ENCODE measurements around the gene IQSEC1. TPM values are rescaled to one million over a fixed set of nuclear protein-coding genes. Genes with fewer than 3 reads are reported as not detected.

IQSEC1 gene
- total RNA-seq, 2 donors from 2014 or later = 22.7 to 24.5 TPM

DNA sequence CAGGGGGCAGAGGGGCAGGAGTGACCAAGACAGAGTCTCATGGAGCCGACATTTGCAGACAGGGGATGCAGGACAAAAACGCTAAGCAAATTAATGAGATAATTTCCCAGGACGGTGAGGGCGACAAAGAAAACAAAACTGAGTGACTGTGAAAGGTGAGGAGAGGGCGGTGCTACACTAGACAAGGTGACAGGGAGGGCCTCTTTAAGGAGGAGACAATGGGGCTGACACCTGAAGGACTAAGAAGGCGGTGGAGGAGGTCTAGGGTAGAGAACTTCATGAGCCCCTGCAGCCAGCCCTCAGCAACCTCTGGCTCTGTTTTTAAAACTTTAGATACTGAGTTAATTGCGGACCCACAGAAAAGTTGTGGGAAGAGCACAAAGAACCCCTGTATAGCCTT is 41.6 kb downstream of the IQSEC1 start:
- no peaks in the 10 kb centered on the region for H3K27me3 Mint-ChIP-seq (ENCODE audit: insufficient read depth)
- no peak overlapping the region for H3K4me3 ChIP-seq (ENCODE audit: low read length)
- H3K36me3 ChIP-seq (ENCODE audit: control insufficient read depth, insufficient read depth, low read length) = no peaks in the 10 kb centered on the region
- WGBS, 2 experiments (ENCODE audit: insufficient coverage in 1 of 2, insufficient read length in 1 of 2) = 68 to 69% methylated on average over 7 of the region's 7 CpGs
- H3K4me3 Mint-ChIP-seq = no peak overlapping the region
- peak overlapping the region; percentile 10 for H3K27ac Mint-ChIP-seq
- TF ChIP-seq, protein P1, sequence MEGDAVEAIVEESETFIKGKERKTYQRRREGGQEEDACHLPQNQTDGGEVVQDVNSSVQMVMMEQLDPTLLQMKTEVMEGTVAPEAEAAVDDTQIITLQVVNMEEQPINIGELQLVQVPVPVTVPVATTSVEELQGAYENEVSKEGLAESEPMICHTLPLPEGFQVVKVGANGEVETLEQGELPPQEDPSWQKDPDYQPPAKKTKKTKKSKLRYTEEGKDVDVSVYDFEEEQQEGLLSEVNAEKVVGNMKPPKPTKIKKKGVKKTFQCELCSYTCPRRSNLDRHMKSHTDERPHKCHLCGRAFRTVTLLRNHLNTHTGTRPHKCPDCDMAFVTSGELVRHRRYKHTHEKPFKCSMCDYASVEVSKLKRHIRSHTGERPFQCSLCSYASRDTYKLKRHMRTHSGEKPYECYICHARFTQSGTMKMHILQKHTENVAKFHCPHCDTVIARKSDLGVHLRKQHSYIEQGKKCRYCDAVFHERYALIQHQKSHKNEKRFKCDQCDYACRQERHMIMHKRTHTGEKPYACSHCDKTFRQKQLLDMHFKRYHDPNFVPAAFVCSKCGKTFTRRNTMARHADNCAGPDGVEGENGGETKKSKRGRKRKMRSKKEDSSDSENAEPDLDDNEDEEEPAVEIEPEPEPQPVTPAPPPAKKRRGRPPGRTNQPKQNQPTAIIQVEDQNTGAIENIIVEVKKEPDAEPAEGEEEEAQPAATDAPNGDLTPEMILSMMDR (conservative IDR thresholded peaks at IDR 0.05) = no peak
- H3K9me3 Mint-ChIP-seq = no peaks in the 10 kb centered on the region
- H3K36me3 Mint-ChIP-seq (ENCODE audit: low read depth) = no peaks in the 10 kb centered on the region
- no peaks in the 10 kb centered on the region for H3K9me3 ChIP-seq (ENCODE audit: control insufficient read depth, low read length)
- H3K27ac ChIP-seq (ENCODE audit: low read depth, low read length) = no peak overlapping the region
- no peaks in the 10 kb centered on the region for H3K27me3 ChIP-seq (ENCODE audit: control insufficient read depth, insufficient read depth, low read length, poor library complexity, severe bottlenecking)
- DNase-seq = no peak
- peaks cover 20% of the 10 kb centered on the region for H3K4me1 Mint-ChIP-seq
- no peak overlapping the region for H3K9ac ChIP-seq (ENCODE audit: extremely low read depth, low read length, poor library complexity, severe bottlenecking)
- H3K4me1 ChIP-seq (ENCODE audit: control insufficient read depth, insufficient read depth, low read length) = peaks cover 4% of the 10 kb centered on the region

DNA sequence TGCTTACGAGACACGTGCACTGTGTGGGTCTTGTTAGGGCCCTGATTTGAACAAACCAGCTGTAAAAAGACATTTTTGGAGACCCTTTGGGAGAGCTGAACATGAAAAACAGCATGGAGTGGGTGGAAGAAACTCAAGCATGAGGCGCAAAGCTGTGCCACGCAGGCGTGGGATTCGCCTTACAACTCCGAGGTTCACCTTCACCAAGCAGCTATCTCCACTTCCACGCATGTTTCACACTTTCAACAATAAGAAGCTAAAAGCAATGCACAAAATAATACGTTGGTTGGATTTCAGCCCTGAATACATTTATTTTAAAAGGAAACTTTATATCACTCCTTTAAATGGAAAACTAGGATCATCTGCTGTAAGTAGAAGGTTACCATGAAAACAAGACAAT is 42.5 kb downstream of the IQSEC1 start:
- TF ChIP-seq, protein P1 (conservative IDR thresholded peaks at IDR 0.05) = no peak
- H3K4me3 Mint-ChIP-seq = no peak overlapping the region
- Histone ChIP-seq H3K4me1 (ENCODE audit: control insufficient read depth, insufficient read depth, low read length) (peaks cover 4% of the 10 kb centered on the region), H3K9me3 (ENCODE audit: control insufficient read depth, low read length) (no peaks in the 10 kb centered on the region), H3K27ac (ENCODE audit: low read depth, low read length) (no peak overlapping the region), H3K27me3 (ENCODE audit: control insufficient read depth, insufficient read depth, low read length, poor library complexity, severe bottlenecking) (no peaks in the 10 kb centered on the region), H3K36me3 (ENCODE audit: control insufficient read depth, insufficient read depth, low read length) (no peaks in the 10 kb centered on the region), H3K9ac (ENCODE audit: extremely low read depth, low read length, poor library complexity, severe bottlenecking) (no peak overlapping the region), H3K4me3 (ENCODE audit: low read length) (no peak overlapping the region)
- no peak for DNase-seq
- no peaks in the 10 kb centered on the region for H3K9me3 Mint-ChIP-seq
- WGBS, 2 experiments (ENCODE audit: insufficient coverage in 1 of 2, insufficient read length in 1 of 2) = 92 to 94% methylated on average over 9 of the region's 9 CpGs
- peaks cover 25% of the 10 kb centered on the region for H3K4me1 Mint-ChIP-seq
- H3K36me3 Mint-ChIP-seq (ENCODE audit: low read depth) = no peaks in the 10 kb centered on the region
- H3K27me3 Mint-ChIP-seq (ENCODE audit: insufficient read depth) = no peaks in the 10 kb centered on the region
- H3K27ac Mint-ChIP-seq = no peak overlapping the region

DNA sequence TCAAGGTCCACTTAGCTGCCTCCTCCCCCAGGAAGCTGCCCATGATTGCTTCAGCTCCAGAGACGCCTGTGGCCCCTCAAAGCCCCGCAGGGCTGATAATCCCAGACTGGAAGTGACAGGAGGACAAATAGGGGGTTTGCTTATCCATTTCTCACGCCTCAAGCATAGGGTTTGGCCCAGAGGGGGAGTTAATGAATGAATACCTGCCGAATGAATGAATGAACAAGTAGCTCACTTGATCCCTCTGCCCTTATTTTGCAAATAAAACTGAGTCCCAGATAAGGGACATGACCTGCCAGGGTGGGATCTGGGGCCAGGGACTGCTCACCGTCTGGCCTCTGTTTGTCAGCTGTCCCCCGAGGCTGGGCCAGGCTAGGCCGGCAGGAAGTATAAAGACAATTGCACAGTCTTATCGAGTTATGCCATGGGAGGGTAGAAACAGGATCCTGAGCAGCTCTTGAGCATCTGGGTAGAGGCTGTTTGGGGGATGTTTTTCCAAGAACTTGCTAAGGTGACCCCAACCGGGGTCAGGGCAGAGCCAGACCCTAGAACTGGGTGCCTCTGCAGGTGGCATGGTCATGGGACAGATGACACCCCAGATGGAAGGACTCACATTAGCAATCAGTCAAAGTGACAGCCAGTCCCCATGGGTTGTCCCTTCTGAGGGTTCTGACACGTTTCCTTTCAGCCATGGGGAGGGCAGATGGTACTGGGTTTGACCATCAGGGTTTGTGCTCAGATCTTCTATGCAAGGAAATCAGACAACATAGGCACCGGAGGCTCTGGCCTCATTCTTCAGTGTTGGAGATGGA is 45.0 kb downstream of the IQSEC1 start:
- H3K27me3 ChIP-seq (ENCODE audit: control insufficient read depth, insufficient read depth, low read length, poor library complexity, severe bottlenecking) = no peaks in the 10 kb centered on the region
- peaks cover 7% of the 10 kb centered on the region for H3K4me1 ChIP-seq (ENCODE audit: control insufficient read depth, insufficient read depth, low read length)
- H3K9me3 ChIP-seq (ENCODE audit: control insufficient read depth, low read length) = no peaks in the 10 kb centered on the region
- no peaks in the 10 kb centered on the region for H3K36me3 ChIP-seq (ENCODE audit: control insufficient read depth, insufficient read depth, low read length)
- no peak for DNase-seq
- Mint-ChIP-seq H3K4me1 (peaks cover 23% of the 10 kb centered on the region), H3K27me3 (ENCODE audit: insufficient read depth) (no peaks in the 10 kb centered on the region), H3K4me3 (no peak overlapping the region), H3K9me3 (no peaks in the 10 kb centered on the region), H3K27ac (no peak overlapping the region), H3K36me3 (ENCODE audit: low read depth) (no peaks in the 10 kb centered on the region)
- no peak overlapping the region for H3K9ac ChIP-seq (ENCODE audit: extremely low read depth, low read length, poor library complexity, severe bottlenecking)
- peak overlapping the region; percentile 62 for H3K27ac ChIP-seq (ENCODE audit: low read depth, low read length)
- no peak overlapping the region for H3K4me3 ChIP-seq (ENCODE audit: low read length)
- 90 to 91% methylated on average over 11 of the region's 11 CpGs for WGBS, 2 experiments (ENCODE audit: insufficient coverage in 1 of 2, insufficient read length in 1 of 2)
- TF ChIP-seq, protein P1 (conservative IDR thresholded peaks at IDR 0.05) = no peak
